GM12878 (cell line): ENCODE results near the gene ITCH. TPM values are rescaled to one million over a fixed set of nuclear protein-coding genes. Genes with fewer than 3 reads are reported as not detected.
"Not testable (repeated sequence)": the region's sequence is repeated elsewhere in the genome, so short reads cannot be mapped to it uniquely, and the experiment has no call there.

Experiments
- ATAC-seq: fragments of 200-7000 bp; cut with Tn5 transposase; 3 replicates; pipeline ENCODE4 v1.9.1; 2020; ENCODE audit warnings: mild to moderate bottlenecking, moderate library complexity
- BruUV-seq: library from RNA; stranded (reverse); fragments of 400-500 nt; replicated peaks from 2 replicates; lab custom pipeline; 2021; lab: Mats Ljungman, UMichigan
- CTCF ChIA-PET: fragments of 300-600 bp; sonication (Branson Sonifier 250); formaldehyde crosslinking; extraction: SDS; loops from one replicate; lab custom pipeline; 2021; ENCODE audit warnings: inconsistent platforms; lab: Yijun Ruan, JAX
- POLR2A ChIA-PET: fragments of 350-600 bp; formaldehyde crosslinking; extraction: SDS; loops from one replicate; lab custom pipeline; 2021; ENCODE audit warnings: inconsistent platforms; lab: Charles Lee
- RAD21 ChIA-PET: fragments of 300-600 bp; sonication (Branson Sonifier 250); formaldehyde crosslinking; loops from one replicate; lab custom pipeline; 2023; ENCODE audit warnings: antibody characterized with exemption; ENCODE audit not compliant: unreplicated experiment; lab: Charles Lee
- SMC1A ChIA-PET: fragments of 300-600 bp; sonication (Branson Sonifier 250); formaldehyde crosslinking; loops from one replicate; lab custom pipeline; 2023; ENCODE audit not compliant: unreplicated experiment, uncharacterized antibody; lab: Charles Lee
- DNase-seq: peaks from one replicate; pipeline ENCODE4 v3.0.0-alpha.2; 2011; ENCODE audit warnings: low read depth, low spot score
- FAIRE-seq: peaks from 3 replicates; lab custom pipeline; 2011; peaks lifted over from hg19 to GRCh38; lab: Jason Lieb, UNC
- H2AFZ ChIP-seq: 2 replicates; pipeline ENCODE4 v1.6.0; 2011; ENCODE audit warnings: low read depth, low read length, control low read depth; ENCODE audit not compliant: control insufficient read depth
- H3K27ac ChIP-seq: 2 replicates; pipeline ENCODE4 v1.5.1; 2011; ENCODE audit warnings: control low read depth; ENCODE audit not compliant: control insufficient read depth, insufficient read depth
- H3K27me3 ChIP-seq, 2 experiments: replicated peaks in 1 of 2; 2 replicates each; pipeline versions ENCODE4 v1.6.0 to v1.6.1; 2011; ENCODE audit warnings: low read length in 1 of 2; ENCODE audit not compliant: control insufficient read depth in 2 of 2, insufficient read depth in 2 of 2
- H3K36me3 ChIP-seq, 2 experiments: 2 replicates each; pipeline ENCODE4 v1.5.1; 2011; ENCODE audit warnings: low read length in 1 of 2; ENCODE audit not compliant: control insufficient read depth in 2 of 2, insufficient read depth in 2 of 2
- H3K4me1 ChIP-seq: 2 replicates; pipeline ENCODE4 v1.6.1; 2011; ENCODE audit warnings: mild to moderate bottlenecking, low read length, moderate library complexity, mixed read lengths; ENCODE audit not compliant: control insufficient read depth, insufficient read depth
- H3K4me2 ChIP-seq: 2 replicates; pipeline ENCODE4 v1.6.0; 2011; ENCODE audit warnings: control low read depth; ENCODE audit not compliant: control insufficient read depth, insufficient read depth
- H3K4me3 ChIP-seq: fragments of 200-600 bp; sonication (generic); 2 replicates; pipeline ENCODE4 v1.5.1; 2016
- H3K79me2 ChIP-seq: 2 replicates; pipeline ENCODE4 v1.6.0; 2011; ENCODE audit warnings: low read length; ENCODE audit not compliant: control insufficient read depth, insufficient read depth
- H3K9ac ChIP-seq: 2 replicates; pipeline ENCODE4 v1.8.0; 2011; ENCODE audit warnings: low read length, control low read depth, mixed read lengths; ENCODE audit not compliant: control insufficient read depth, insufficient read depth
- H3K9me3 ChIP-seq: replicated peaks from 3 replicates; pipeline ENCODE4 v1.5.1; 2011; ENCODE audit warnings: mild to moderate bottlenecking, low read length; ENCODE audit not compliant: control insufficient read depth, insufficient read depth
- H4K20me1 ChIP-seq: 2 replicates; pipeline ENCODE4 v1.6.0; 2011; ENCODE audit not compliant: control insufficient read depth, insufficient read depth
- ETV6 ChIP-seq, 2 experiments: fragments of 450-650 bp in 1 of 2; IDR thresholded peaks in 1 of 2; conservative IDR thresholded peaks in 1 of 2; 2 replicates each; pipeline ENCODE4 v1.6.1; 2014; ENCODE audit warnings: antibody characterized with exemption in 1 of 2, borderline replicate concordance in 1 of 2, low read depth in 1 of 2, mild to moderate bottlenecking in 1 of 2, moderate library complexity in 1 of 2
- FOXK2 ChIP-seq: fragments of 450-650 bp; IDR thresholded peaks from 2 replicates; pipeline ENCODE4 v1.6.1; 2017; ENCODE audit warnings: mild to moderate bottlenecking, moderate library complexity
- PML ChIP-seq: IDR thresholded peaks from 2 replicates; pipeline ENCODE4 v1.6.1; 2012; ENCODE audit warnings: low read length, inconsistent platforms
- SRF ChIP-seq, 2 experiments: IDR thresholded peaks; 2 replicates each; pipeline ENCODE4 v1.6.1; 2011; ENCODE audit warnings: low read depth in 2 of 2, low read length in 2 of 2, mild to moderate bottlenecking in 1 of 2, moderate library complexity in 1 of 2
- ZBED1 ChIP-seq: IDR thresholded peaks from 2 replicates; pipeline ENCODE4 v1.6.1; 2016; ENCODE audit warnings: borderline replicate concordance
- WGBS: methylation state at CpG from one replicate; pipeline ENCODE4 v1.1.6; 2016; ENCODE audit warnings: low lambda C conversion rate; ENCODE audit not compliant: insufficient replicate concordance, insufficient coverage; ENCODE audit errors: missing lambda C conversion rate; 5-methylcytosine and 5-hydroxymethylcytosine counted together
- in situ Hi-C: fragments of 300-500 bp; cut with MboI; formaldehyde crosslinking; loops from 9 replicates; pipeline ENCODE4 v1.14.3; 2018; ENCODE audit warnings: mixed read lengths
- intact Hi-C: fragments of 100-400 bp; cut with micrococcal nuclease; formaldehyde crosslinking; loops from one replicate; pipeline ENCODE4 v1.14.2; 2022; ENCODE audit not compliant: unreplicated experiment
- polyA plus RNA-seq, 11 experiments: library from polyadenylated mRNA; depleted of rRNA in 4 of 11; unstranded in 6 of 11; stranded (reverse) in 5 of 11; fragments of >200 nt; fragmentation: Nextera tagmentation in 4 of 11; fragmentation: Illumina TruSeq in 1 of 11; extraction: Ambion mirVana in 4 of 11; extraction: Trizol in 1 of 11; gene quantifications; 1 replicate in 1 of 11; 2 replicates in 10 of 11; pipeline versions ENCODE4 v1.2.1 to v1.2.3, GENCODE V29; 2011 to 2016; ENCODE audit warnings: inconsistent platforms in 2 of 11, missing spikeins in 2 of 11, low read depth in 1 of 11
- total RNA-seq, 4 experiments: library from RNA; depleted of rRNA in 3 of 4; stranded (reverse); fragments of >200 nt in 3 of 4; fragmentation: Illumina TruSeq in 1 of 4; extraction: Trizol in 1 of 4; gene quantifications; 2 replicates each; pipeline versions ENCODE4 v1.2.1 to v1.2.3, GENCODE V29; 2013 to 2021

Gene ITCH
- total and polyA plus RNA-seq, 10 of the 15 experiments (the other 5 are each of a cell fraction or from before 2014, with no cell fraction given) = 7.5 to 46.1 (median 21.5) TPM

GRCh38 chr20:34421766-34422466, 58.8 kb downstream of the ITCH start:
- no peak overlapping the region for H3K4me2 ChIP-seq
- FAIRE-seq = no peak
- WGBS = 100% methylated on average over 2 of the region's 2 CpGs
- no peaks in the 10 kb centered on the region for H4K20me1 ChIP-seq
- H3K27me3 ChIP-seq = no peaks in the 10 kb centered on the region
- DNase-seq = no peak
- no TSS peak for BruUV-seq
- TF ChIP-seq PML = no peak
- no peak for TF ChIP-seq ETV6 (conservative IDR thresholded peaks at IDR 0.05 in 1 of 2, IDR thresholded peaks at IDR 0.05 in 1 of 2; ENCODE audit: borderline replicate concordance in 1 of 2, low read depth in 1 of 2)
- no peak for TF ChIP-seq ZBED1
- TF ChIP-seq SRF (IDR thresholded peaks at IDR 0.05; ENCODE audit: low read depth in 2 of 2, low read length in 2 of 2) = no peak
- no peak for TF ChIP-seq FOXK2
- H3K9me3 ChIP-seq = no peaks in the 10 kb centered on the region
- SMC1A ChIA-PET = interaction anchor here (0.7 to 1.5 kb wide), 3 partner anchors 13 to 109 kb away, joined by 3 to 4 read pairs (median 4); no protein-coding TSS in a partner anchor
- H3K4me3 ChIP-seq = no peak overlapping the region
- POLR2A ChIA-PET = no interaction called here
- CTCF ChIA-PET = interaction anchor here (0.6 kb wide), 1 partner anchor 205 kb away, joined by 3 read pairs; no protein-coding TSS in a partner anchor
- peaks cover 2 to 25% of the 10 kb centered on the region in 2 experiments for H3K36me3 ChIP-seq
- no peak overlapping the region for H3K9ac ChIP-seq
- H2AFZ ChIP-seq = no peak overlapping the region
- H3K27ac ChIP-seq = no peak overlapping the region
- ATAC-seq = no peak
- RAD21 ChIA-PET = interaction anchor here (1.8 kb wide), 1 partner anchor 109 kb away, joined by 8 read pairs; no protein-coding TSS in a partner anchor
- in situ Hi-C loops (no loop called here), intact Hi-C loops (no loop called here)
- H3K4me1 ChIP-seq = no peaks in the 10 kb centered on the region
- no peaks in the 10 kb centered on the region for H3K79me2 ChIP-seq

- RAD21 ChIA-PET, ATAC-seq, DNase-seq, H4K20me1 ChIP-seq, H3K79me2 ChIP-seq, H2AFZ ChIP-seq, in situ Hi-C loops, H3K27ac ChIP-seq, H3K4me1 ChIP-seq, H3K9ac ChIP-seq, POLR2A ChIA-PET, H3K4me2 ChIP-seq, intact Hi-C loops, H3K27me3 ChIP-seq, FAIRE-seq, BruUV-seq, H3K4me3 ChIP-seq, H3K9me3 ChIP-seq: not testable (repeated sequence)
- peaks cover 2 to 23% of the 10 kb centered on the region in 2 experiments for H3K36me3 ChIP-seq
- WGBS = 92% methylated on average over 11 of the region's 11 CpGs
- SMC1A ChIA-PET = interaction anchor here (0.5 to 0.7 kb wide), 2 partner anchors 20 to 24 kb away, joined by 3 read pairs; no protein-coding TSS in a partner anchor
- CTCF ChIA-PET = interaction anchor here (1.4 kb wide), 1 partner anchor 113 kb away, joined by 6 read pairs; no protein-coding TSS in a partner anchor
Observed at GRCh38 chr20:34425032-34425690, 62.1 kb downstream of the ITCH start.
